Measurements from ENCODE around the gene CAMK2B.

- TF ChIP-seq CTCF (IDR thresholded peaks at IDR 0.05; ENCODE audit: low read length): no peak
- no peak for TF ChIP-seq EZH2 (optimal IDR thresholded peaks at IDR 0.05; ENCODE audit: low read depth, low read length)
Measured at GRCh38 chr7:44318332-44318731, 7.1 kb downstream of the CAMK2B start.

All from MM.1S (cell line).